HL-60 (cell line): ENCODE data around the gene UTP14C.

Experiments
- DNase-seq, 2 experiments: peaks; one replicate each; pipeline ENCODE4 v3.0.0-alpha.2; 2010 to 2020; ENCODE audit warnings: low read depth in 1 of 2, low spot score in 1 of 2
- H3K27ac ChIP-seq: fragments of 250-450 bp; sonication (Bioruptor Pico); replicated peaks from 2 replicates; pipeline ENCODE4 v1.5.1; 2020; ENCODE audit warnings: mild to moderate bottlenecking, moderate library complexity
- H3K27me3 ChIP-seq: fragments of 250-450 bp; sonication (Bioruptor Pico); 2 replicates; pipeline ENCODE4 v1.5.1; 2021; ENCODE audit warnings: mild to moderate bottlenecking, moderate library complexity; ENCODE audit not compliant: insufficient read depth, poor library complexity, severe bottlenecking
- H3K4me3 ChIP-seq: replicated peaks from 2 replicates; pipeline ENCODE4 v1.5.1; 2011; ENCODE audit warnings: mild to moderate bottlenecking, control low read depth, low read length; ENCODE audit not compliant: insufficient read depth
- CTCF ChIP-seq: IDR thresholded peaks from one replicate; pipeline ENCODE4 v1.5.1; 2011; ENCODE audit warnings: low read length, control low read depth, inconsistent platforms; ENCODE audit not compliant: insufficient read depth
- GABPA ChIP-seq: IDR thresholded peaks from 2 replicates; pipeline ENCODE4 v1.6.1; 2012; ENCODE audit warnings: low read depth
- POLR2AphosphoS5 ChIP-seq: IDR thresholded peaks from 2 replicates; pipeline ENCODE4 v1.6.1; 2012; ENCODE audit warnings: low read depth
- REST ChIP-seq: IDR thresholded peaks from 2 replicates; pipeline ENCODE4 v1.6.1; 2012; ENCODE audit warnings: low read depth; ENCODE audit not compliant: insufficient replicate concordance
- SPI1 ChIP-seq: IDR thresholded peaks from 2 replicates; pipeline ENCODE4 v1.6.1; 2012; ENCODE audit warnings: low read depth, mild to moderate bottlenecking, borderline replicate concordance
- long read RNA-seq: library from polyadenylated mRNA; unstranded; transcript quantifications from one replicate; pipeline ENCODE4 v2.0.0, GENCODE V29; 2020

Gene UTP14C
- long read RNA-seq, full-length matches to known transcripts, result 2 of 8 reads
- long read RNA-seq, partial matches to known transcripts, result 0 of 8 reads
- long read RNA-seq, other reads (novel, unspliced or antisense), result 6 of 8 reads

- no peak for DNase-seq
- Histone ChIP-seq H3K4me3 (no peak within 1 kb of the TSS), H3K27me3 (no peaks in the 10 kb centered on the region), H3K27ac (no peak within 1 kb of the TSS)
- TF ChIP-seq GABPA, result no peak
- no peak for TF ChIP-seq SPI1
- TF ChIP-seq REST, result no peak
- TF ChIP-seq POLR2AphosphoS5, result no peak
- no peak for TF ChIP-seq CTCF
Observed at GRCh38 chr13:52024481-52024880, at the start of gene UTP14C. Gene UTP14C, plus strand, starts transcription at chr13:52024691. Its CDS starts 4,114 bp downstream, at chr13:52028805.

- no peak overlapping the region for H3K4me3 ChIP-seq
- H3K27me3 ChIP-seq, result no peaks in the 10 kb centered on the region
- TF ChIP-seq CTCF (no peak), POLR2AphosphoS5 (no peak)
- H3K27ac ChIP-seq, result no peak overlapping the region
- no peak for DNase-seq
Observed at GRCh38 chr13:51976423-51976822, 48.1 kb upstream of the UTP14C start.

- Histone ChIP-seq H3K4me3 (no peak overlapping the region), H3K27me3 (no peaks in the 10 kb centered on the region), H3K27ac (no peak overlapping the region)
- no peak for DNase-seq
- TF ChIP-seq REST (no peak), CTCF (no peak), SPI1 (no peak), GABPA (no peak), POLR2AphosphoS5 (no peak)
Observed at GRCh38 chr13:51976890-51977289, 47.6 kb upstream of the UTP14C start.

- H3K27me3 ChIP-seq, result no peaks in the 10 kb centered on the region
- no peak overlapping the region for H3K27ac ChIP-seq
- H3K4me3 ChIP-seq, result no peak overlapping the region
- DNase-seq, result no peak
- TF ChIP-seq CTCF (no peak), POLR2AphosphoS5 (no peak), REST (no peak), SPI1 (no peak), GABPA (no peak)
Observed at GRCh38 chr13:51977625-51978024, 46.9 kb upstream of the UTP14C start.
